GM23338 (cell line): ENCODE results near the gene GPHN. TPM values are rescaled to one million over a fixed set of nuclear protein-coding genes. Genes with fewer than 3 reads are reported as not detected.

ENCODE experiments used
- ATAC-seq: fragments of 200-7000 bp; cut with Tn5 transposase; 3 replicates; pipeline ENCODE4 v1.9.1; 2020
- DNase-seq: peaks from one replicate; pipeline ENCODE4 v3.0.0-alpha.2; 2015; ENCODE audit warnings: low spot score
- H2AFZ ChIP-seq: fragments of 200-600 bp; sonication (generic); 2 replicates; pipeline ENCODE4 v1.8.0; 2016; ENCODE audit warnings: antibody characterized with exemption, mild to moderate bottlenecking, moderate library complexity
- H3F3A ChIP-seq: fragments of 200-600 bp; sonication (generic); replicated peaks from 2 replicates; pipeline ENCODE4 v1.8.0; 2017; ENCODE audit warnings: antibody characterized with exemption, mixed run types, low read depth
- H3K27ac ChIP-seq: fragments of 200-600 bp; sonication (generic); 2 replicates; pipeline ENCODE4 v1.6.1; 2016; ENCODE audit warnings: low read depth
- H3K27me3 ChIP-seq: fragments of 200-600 bp; sonication (generic); 2 replicates; pipeline ENCODE4 v1.8.0; 2016; ENCODE audit warnings: mild to moderate bottlenecking, mixed run types, moderate library complexity; ENCODE audit not compliant: insufficient read depth
- H3K36me3 ChIP-seq: fragments of 200-600 bp; sonication (generic); 2 replicates; pipeline ENCODE4 v1.8.0; 2016; ENCODE audit warnings: mild to moderate bottlenecking; ENCODE audit not compliant: insufficient read depth
- H3K4me1 ChIP-seq: fragments of 200-600 bp; sonication (generic); 2 replicates; pipeline ENCODE4 v1.8.0; 2016; ENCODE audit warnings: mild to moderate bottlenecking, moderate library complexity; ENCODE audit not compliant: insufficient read depth
- H3K4me2 ChIP-seq: fragments of 200-600 bp; sonication (generic); 2 replicates; pipeline ENCODE4 v1.7.1; 2017; ENCODE audit warnings: mixed run types
- H3K4me3 ChIP-seq: fragments of 200-600 bp; sonication (generic); 2 replicates; pipeline ENCODE4 v1.6.1; 2016; ENCODE audit warnings: mixed run types
- H3K79me2 ChIP-seq: fragments of 200-600 bp; sonication (generic); replicated peaks from 2 replicates; pipeline ENCODE4 v1.8.0; 2017; ENCODE audit warnings: mild to moderate bottlenecking; ENCODE audit not compliant: insufficient read depth
- H3K9me2 ChIP-seq: fragments of 200-600 bp; sonication (generic); 2 replicates; pipeline ENCODE4 v1.8.0; 2017; ENCODE audit not compliant: insufficient read depth
- H4K20me1 ChIP-seq: fragments of 200-600 bp; sonication (generic); replicated peaks from 2 replicates; pipeline ENCODE4 v1.8.0; 2017; ENCODE audit warnings: mild to moderate bottlenecking; ENCODE audit not compliant: insufficient read depth
- H3K27ac Mint-ChIP-seq: 2 replicates; pipeline ENCODE4 v1.8.0; 2020; ENCODE audit warnings: inconsistent platforms, mild to moderate bottlenecking, moderate library complexity, mixed read lengths
- H3K27me3 Mint-ChIP-seq: 3 replicates; pipeline ENCODE4 v1.8.0; 2022; ENCODE audit warnings: low read depth, mild to moderate bottlenecking, moderate library complexity, mixed read lengths, inconsistent platforms; ENCODE audit not compliant: insufficient read depth, poor library complexity
- H3K36me3 Mint-ChIP-seq: 3 replicates; pipeline ENCODE4 v1.8.0; 2021; ENCODE audit warnings: low read depth, mild to moderate bottlenecking, inconsistent platforms, moderate library complexity, mixed read lengths
- H3K4me1 Mint-ChIP-seq: 3 replicates; pipeline ENCODE4 v1.8.0; 2020; ENCODE audit warnings: mild to moderate bottlenecking, inconsistent platforms, mixed read lengths
- H3K4me3 Mint-ChIP-seq: 3 replicates; pipeline ENCODE4 v1.8.0; 2021; ENCODE audit warnings: moderate library complexity, mild to moderate bottlenecking, inconsistent platforms, mixed read lengths
- H3K9me3 Mint-ChIP-seq: 3 replicates; pipeline ENCODE4 v1.8.0; 2020; ENCODE audit warnings: moderate library complexity, mild to moderate bottlenecking, inconsistent platforms, mixed read lengths
- EZH2 ChIP-seq: fragments of 200-600 bp; sonication (generic); IDR thresholded peaks from one replicate; pipeline ENCODE4 v1.8.0; 2017; ENCODE audit warnings: antibody characterized with exemption, mild to moderate bottlenecking, low read depth; ENCODE audit not compliant: unreplicated experiment
- EZH2phosphoT487 ChIP-seq: fragments of 200-600 bp; sonication (generic); IDR thresholded peaks from one replicate; pipeline ENCODE4 v1.8.1; 2018; ENCODE audit warnings: antibody characterized with exemption; ENCODE audit not compliant: unreplicated experiment
- JUNB ChIP-seq: IDR thresholded peaks from one replicate; pipeline ENCODE4 v1.6.1; 2016; ENCODE audit warnings: antibody characterized with exemption; ENCODE audit not compliant: unreplicated experiment
- NANOG ChIP-seq: IDR thresholded peaks from 2 replicates; pipeline ENCODE4 v1.6.1; 2016; ENCODE audit warnings: antibody characterized with exemption, borderline replicate concordance
- POLR2AphosphoS5 ChIP-seq: IDR thresholded peaks from 2 replicates; pipeline ENCODE4 v1.6.1; 2016; ENCODE audit warnings: antibody characterized with exemption, low read depth
- REST ChIP-seq: IDR thresholded peaks from one replicate; pipeline ENCODE4 v1.6.1; 2018; ENCODE audit warnings: antibody characterized with exemption; ENCODE audit not compliant: unreplicated experiment
- STAT1 ChIP-seq: IDR thresholded peaks from one replicate; pipeline ENCODE4 v1.6.1; 2016; ENCODE audit warnings: antibody characterized with exemption; ENCODE audit not compliant: unreplicated experiment
- ZNF114 ChIP-seq: fragments of 250-450 bp; sonication (Bioruptor Pico); IDR thresholded peaks from 2 replicates; pipeline ENCODE4 v1.5.0; 2020; ENCODE audit warnings: mild to moderate bottlenecking, moderate library complexity
- ZNF331 ChIP-seq: fragments of 250-450 bp; sonication (Bioruptor Pico); IDR thresholded peaks from 2 replicates; pipeline ENCODE4 v1.5.0; 2020; ENCODE audit warnings: low read depth, mild to moderate bottlenecking, moderate library complexity
- ZNF462 ChIP-seq: fragments of 250-450 bp; sonication (Bioruptor Pico); IDR thresholded peaks from 2 replicates; pipeline ENCODE4 v1.5.0; 2020; ENCODE audit warnings: mild to moderate bottlenecking, moderate library complexity
- polyA plus RNA-seq: library from polyadenylated mRNA; unstranded; fragments of >200 nt; fragmentation: Nextera tagmentation; extraction: Ambion mirVana; gene quantifications from 2 replicates; pipeline ENCODE4 v1.2.1, GENCODE V29; 2016
- total RNA-seq: library from RNA; depleted of rRNA; stranded (reverse); fragments of >200 nt; shearing (Covaris generic); gene quantifications from 2 replicates; pipeline ENCODE4 v1.2.3, GENCODE V29; 2014

Gene GPHN
- total and polyA plus RNA-seq, 2 experiments from 2014 or later: 17.6 to 20.6 TPM

- H4K20me1 ChIP-seq: no peaks in the 10 kb centered on the region
- no peaks in the 10 kb centered on the region for H3K27me3 ChIP-seq
- no peak overlapping the region for H3K4me3 Mint-ChIP-seq
- TF ChIP-seq EZH2phosphoT487 (no peak), REST (no peak), EZH2 (no peak), ZNF331 (CRISPR knock-in tag) (no peak), NANOG (no peak), STAT1 (no peak), JUNB (no peak), ZNF462 (no peak), POLR2AphosphoS5 (no peak), ZNF114 (no peak)
- H3K27me3 Mint-ChIP-seq: no peaks in the 10 kb centered on the region
- H3K4me1 Mint-ChIP-seq: peaks cover 5% of the 10 kb centered on the region; the same call in 1 of the 3 replicates
- H3K27ac Mint-ChIP-seq: no peak overlapping the region
- ATAC-seq (no peak), DNase-seq (no peak)
- H3K79me2 ChIP-seq: peaks cover 16% of the 10 kb centered on the region
- no peaks in the 10 kb centered on the region for H3K36me3 Mint-ChIP-seq
- H3K4me1 ChIP-seq: no peaks in the 10 kb centered on the region
- no peak overlapping the region for H3K4me2 ChIP-seq
- H3F3A ChIP-seq: no peaks in the 10 kb centered on the region
- H3K27ac ChIP-seq: no peak overlapping the region
- no peak overlapping the region for H2AFZ ChIP-seq
- no peaks in the 10 kb centered on the region for H3K36me3 ChIP-seq
- H3K4me3 ChIP-seq: no peak overlapping the region
- no peaks in the 10 kb centered on the region; the same call in 2 of the 3 replicates for H3K9me3 Mint-ChIP-seq
- no peaks in the 10 kb centered on the region for H3K9me2 ChIP-seq
These were observed 120.7 kb downstream of the GPHN start for GRCh38 chr14:66628636-66629035.
